SJCRH30 (cell line): ENCODE measurements around the gene TAT. TPM values are rescaled to one million over a fixed set of nuclear protein-coding genes. Genes with fewer than 3 reads are reported as not detected.
"Not testable (repeated sequence)": the region's sequence is repeated elsewhere in the genome, so short reads cannot be mapped to it uniquely, and the experiment has no call there.

Source experiments
- DNase-seq, 2 experiments: peaks; one replicate each; pipeline ENCODE4 v3.0.0-alpha.2; 2015 to 2020
- H3K27ac ChIP-seq: fragments of 250-450 bp; sonication (Bioruptor Pico); 2 replicates; pipeline ENCODE4 v1.5.1; 2020; ENCODE audit warnings: mild to moderate bottlenecking, moderate library complexity
- H3K27me3 ChIP-seq: fragments of 250-450 bp; sonication (Bioruptor Pico); 2 replicates; pipeline ENCODE4 v1.5.1; 2020; ENCODE audit warnings: mild to moderate bottlenecking, moderate library complexity
- H3K36me3 ChIP-seq: fragments of 250-450 bp; sonication (Bioruptor Pico); 2 replicates; pipeline ENCODE4 v1.5.1; 2020; ENCODE audit warnings: mild to moderate bottlenecking, moderate library complexity
- H3K4me1 ChIP-seq: fragments of 250-450 bp; sonication (Bioruptor Pico); 2 replicates; pipeline ENCODE4 v1.5.1; 2020; ENCODE audit warnings: mild to moderate bottlenecking, moderate library complexity
- H3K4me3 ChIP-seq: fragments of 250-450 bp; sonication (Bioruptor Pico); 2 replicates; pipeline ENCODE4 v1.5.1; 2020; ENCODE audit warnings: mild to moderate bottlenecking, moderate library complexity
- H3K9me3 ChIP-seq: fragments of 250-450 bp; sonication (Bioruptor Pico); replicated peaks from 2 replicates; pipeline ENCODE4 v1.5.1; 2020; ENCODE audit warnings: mild to moderate bottlenecking, moderate library complexity
- total RNA-seq: library from RNA; depleted of rRNA; stranded (reverse); fragments of >200 nt; shearing (Covaris generic); gene quantifications from 2 replicates; pipeline ENCODE4 v1.2.3, GENCODE V29; 2014

TAT gene
- total RNA-seq, 1 experiment from 2014 or later: not detected

DNA sequence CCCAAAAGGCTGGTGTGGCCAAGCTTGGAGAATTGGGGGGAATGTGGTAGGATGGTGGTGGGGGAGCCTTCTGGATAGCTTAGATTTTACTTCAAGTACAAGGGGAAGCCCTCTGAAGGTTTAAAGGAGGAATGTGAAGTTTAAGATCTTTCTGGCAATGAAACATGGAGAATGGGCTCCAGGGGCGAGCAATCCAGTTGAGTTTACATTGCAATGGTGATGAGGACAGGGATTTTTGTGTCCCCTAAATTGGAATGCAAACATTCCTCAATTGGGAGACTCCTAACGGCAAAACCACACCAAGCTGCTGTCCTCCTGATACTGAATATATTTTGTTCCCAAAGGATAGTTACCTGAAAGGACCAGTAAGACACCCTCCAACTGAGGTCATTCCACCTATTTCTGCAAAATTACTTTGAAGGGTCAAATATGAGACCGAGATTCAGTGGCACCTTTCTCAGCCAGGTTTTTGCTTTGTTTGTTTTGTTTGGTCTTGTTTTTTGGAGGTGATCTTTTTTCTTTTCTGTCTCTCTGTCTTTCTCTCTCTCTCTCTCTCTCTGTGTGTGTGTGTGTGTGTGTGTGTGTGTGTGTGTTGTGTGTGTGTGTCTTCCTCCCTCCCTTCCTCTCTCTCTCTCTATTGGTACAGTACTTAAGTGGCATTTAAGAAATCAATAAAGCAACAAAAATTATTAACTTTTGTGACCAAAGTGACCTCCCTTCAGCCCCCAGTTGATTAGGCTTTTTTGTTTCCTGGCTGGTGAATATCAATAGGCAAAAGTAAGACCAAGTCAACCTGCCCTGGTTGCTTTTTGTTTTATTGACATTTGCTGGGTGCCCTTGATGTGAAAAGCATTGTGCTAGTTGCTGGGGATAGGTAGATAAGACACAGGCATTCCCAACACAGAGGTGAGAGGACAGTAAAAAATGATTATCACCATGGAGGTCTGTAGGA is 16.4 kb upstream of the TAT start:
- Histone ChIP-seq H3K36me3 (no peaks in the 10 kb centered on the region), H3K27ac (no peak overlapping the region), H3K4me3 (no peak overlapping the region), H3K9me3 (no peaks in the 10 kb centered on the region), H3K27me3 (no peaks in the 10 kb centered on the region), H3K4me1 (no peaks in the 10 kb centered on the region)
- DNase-seq: no peak

DNA sequence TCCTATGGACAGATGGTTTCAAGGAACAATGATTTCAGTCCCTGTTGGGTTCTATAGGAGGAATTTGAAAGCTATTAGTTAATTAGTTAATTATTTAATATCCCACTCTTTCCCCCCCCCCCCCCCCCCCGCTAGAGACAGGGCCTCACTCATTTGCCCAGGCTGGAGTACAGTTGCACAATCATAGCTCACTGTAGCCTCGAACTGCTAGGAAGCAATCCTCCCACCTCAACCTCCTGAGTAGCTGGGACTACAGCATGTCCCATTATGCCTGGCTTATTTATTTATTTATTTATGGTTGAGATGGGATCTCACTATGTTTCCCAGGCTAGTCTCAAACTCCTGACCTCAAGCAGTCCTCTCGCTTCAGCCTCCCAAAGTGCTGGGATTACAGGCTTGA is 15.0 kb upstream of the TAT start:
- Histone ChIP-seq H3K4me3 (no peak overlapping the region), H3K36me3 (no peaks in the 10 kb centered on the region), H3K27ac (no peak overlapping the region), H3K9me3 (no peaks in the 10 kb centered on the region), H3K4me1 (no peaks in the 10 kb centered on the region), H3K27me3 (no peaks in the 10 kb centered on the region)
- no peak for DNase-seq

DNA sequence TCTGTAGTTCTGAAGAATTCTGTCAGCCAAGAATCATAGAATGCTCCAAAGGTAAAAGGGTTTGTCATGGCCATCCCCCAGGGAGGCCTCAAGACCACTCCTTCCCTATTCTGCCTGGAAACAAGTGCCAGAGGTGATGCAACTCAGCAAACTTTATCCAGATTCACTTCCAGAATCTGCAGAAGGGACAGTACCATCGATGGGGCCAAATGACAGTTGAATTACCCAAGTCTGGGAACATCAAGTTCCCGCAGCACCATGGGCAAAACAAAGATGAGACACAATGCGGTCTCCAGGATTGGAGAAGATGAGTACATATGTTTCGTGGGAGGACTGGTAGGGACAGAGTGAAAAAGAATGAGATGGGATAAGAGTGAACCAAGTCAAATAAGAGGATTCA is 13.7 kb upstream of the TAT start:
- no peak for DNase-seq
- Histone ChIP-seq H3K4me1 (no peaks in the 10 kb centered on the region), H3K27me3 (no peaks in the 10 kb centered on the region), H3K27ac (no peak overlapping the region), H3K4me3 (no peak overlapping the region), H3K9me3 (no peaks in the 10 kb centered on the region), H3K36me3 (no peaks in the 10 kb centered on the region)

DNA sequence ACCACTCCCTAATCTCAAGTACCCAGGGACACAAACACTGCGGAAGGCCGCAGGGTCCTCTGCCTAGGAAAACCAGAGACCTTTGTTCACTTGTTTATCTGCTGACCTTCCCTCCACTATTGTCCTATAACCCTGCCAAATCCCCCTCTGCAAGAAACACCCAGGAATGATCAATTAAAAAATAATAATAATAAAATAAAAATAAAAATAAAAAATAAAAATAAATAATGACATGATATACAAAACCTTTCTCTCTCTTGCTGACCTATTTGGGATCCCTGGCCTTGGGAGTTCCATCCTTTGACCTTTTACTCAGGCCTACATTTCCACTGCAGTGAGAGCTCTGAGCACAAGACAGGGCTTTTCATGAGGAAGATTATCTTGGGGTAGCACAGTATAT is 13.2 kb upstream of the TAT start:
- H3K4me3 ChIP-seq, H3K36me3 ChIP-seq, DNase-seq, H3K27me3 ChIP-seq, H3K27ac ChIP-seq, H3K9me3 ChIP-seq, H3K4me1 ChIP-seq: not testable (repeated sequence)

DNA sequence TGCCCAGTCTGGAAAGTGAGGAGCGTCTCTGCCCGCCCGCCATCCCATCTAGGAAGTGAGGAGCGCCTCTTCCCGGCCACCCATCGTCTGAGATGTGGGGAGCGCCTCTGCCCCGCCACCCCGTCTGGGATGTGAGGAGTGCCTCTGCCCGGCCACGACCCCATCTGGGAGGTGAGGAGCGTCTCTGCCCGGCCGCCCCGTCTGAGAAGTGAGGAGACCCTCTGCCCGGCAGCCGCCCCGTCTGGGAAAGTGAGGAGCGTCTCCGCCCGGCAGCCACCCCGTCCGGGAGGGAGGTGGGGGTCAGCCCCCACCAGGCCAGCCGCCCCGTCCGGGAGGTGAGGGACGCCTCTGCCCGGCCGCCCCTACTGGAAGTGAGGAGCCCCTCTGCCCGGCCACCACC is 12.4 kb upstream of the TAT start:
- not testable (repeated sequence) for H3K27me3 ChIP-seq, H3K27ac ChIP-seq, DNase-seq, H3K9me3 ChIP-seq, H3K36me3 ChIP-seq, H3K4me3 ChIP-seq, H3K4me1 ChIP-seq

DNA sequence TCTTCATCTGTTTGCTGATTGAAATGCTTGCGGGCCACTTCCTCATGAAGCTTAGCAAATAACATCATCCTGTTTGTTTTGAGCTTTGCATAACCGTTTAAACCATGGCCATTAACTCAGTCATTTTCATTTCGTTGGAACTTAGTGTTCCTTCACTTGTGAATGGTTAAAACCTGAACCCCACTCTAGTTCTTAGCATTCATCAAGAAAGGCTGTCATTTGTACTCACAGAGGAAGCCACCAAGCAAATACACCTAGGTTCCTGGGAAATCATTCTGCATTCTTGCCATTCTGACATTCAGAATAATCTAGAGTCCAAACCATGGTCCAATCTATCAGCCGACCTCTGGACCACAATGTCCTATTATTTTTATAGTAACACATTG is 8.4 kb upstream of the TAT start:
- Histone ChIP-seq H3K4me3 (no peak overlapping the region), H3K27ac (no peak overlapping the region), H3K27me3 (no peaks in the 10 kb centered on the region), H3K9me3 (no peaks in the 10 kb centered on the region), H3K4me1 (no peaks in the 10 kb centered on the region), H3K36me3 (no peaks in the 10 kb centered on the region)
- DNase-seq: no peak

DNA sequence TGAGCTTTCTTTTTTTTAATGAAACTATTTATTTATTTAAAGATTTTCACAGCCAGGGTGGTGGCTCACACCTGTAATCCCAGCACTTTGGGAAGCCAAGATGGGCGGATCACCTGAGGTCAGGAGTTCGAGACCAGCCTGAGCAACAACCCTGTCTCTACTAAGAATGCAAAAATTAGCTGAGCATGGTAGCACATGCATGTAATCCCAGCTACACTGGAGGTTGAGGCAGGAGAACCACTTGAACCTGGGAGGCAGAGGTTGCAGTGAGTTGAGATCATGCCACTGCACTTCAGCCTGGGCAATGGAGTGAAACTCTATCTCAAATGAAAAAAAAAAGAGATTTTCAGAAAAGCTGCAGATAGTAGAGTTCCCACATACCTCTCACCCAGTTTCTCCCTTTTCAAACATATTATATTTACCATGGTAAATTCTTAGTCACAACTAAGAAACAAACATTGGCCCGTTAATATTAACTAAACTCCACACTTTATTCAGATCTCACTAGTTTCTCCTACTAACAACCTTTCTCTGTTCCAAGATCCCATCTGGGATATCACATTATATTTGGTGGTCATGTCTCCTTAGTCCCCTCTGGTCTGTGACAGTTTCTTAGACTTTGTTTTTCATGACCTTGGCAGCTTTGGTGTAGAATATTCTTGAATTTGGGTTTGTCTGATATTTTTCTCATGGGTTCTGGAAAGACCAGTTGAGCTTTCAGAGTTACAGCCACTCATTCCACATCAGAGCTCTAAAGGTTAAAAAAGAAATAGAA is 7.8 kb upstream of the TAT start:
- Histone ChIP-seq H3K4me1 (no peaks in the 10 kb centered on the region), H3K27me3 (no peaks in the 10 kb centered on the region), H3K9me3 (no peaks in the 10 kb centered on the region), H3K4me3 (no peak overlapping the region), H3K27ac (no peak overlapping the region), H3K36me3 (no peaks in the 10 kb centered on the region)
- DNase-seq: no peak

DNA sequence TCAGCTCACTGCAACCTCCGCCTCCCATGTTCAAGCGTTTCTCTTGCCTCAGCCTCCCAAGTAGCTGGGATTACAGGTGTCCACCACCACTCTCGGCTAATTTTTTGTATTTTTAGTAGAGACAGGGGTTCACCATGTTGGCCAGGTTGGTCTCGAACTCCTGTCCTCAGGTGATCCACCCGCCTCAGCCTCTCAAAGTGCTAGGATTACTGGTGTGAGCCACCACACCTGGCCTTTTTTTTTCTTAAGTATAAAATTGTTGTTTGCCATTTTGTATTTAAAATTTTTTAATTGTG is 5.6 kb upstream of the TAT start:
- not testable (repeated sequence) for DNase-seq, H3K27ac ChIP-seq

DNA sequence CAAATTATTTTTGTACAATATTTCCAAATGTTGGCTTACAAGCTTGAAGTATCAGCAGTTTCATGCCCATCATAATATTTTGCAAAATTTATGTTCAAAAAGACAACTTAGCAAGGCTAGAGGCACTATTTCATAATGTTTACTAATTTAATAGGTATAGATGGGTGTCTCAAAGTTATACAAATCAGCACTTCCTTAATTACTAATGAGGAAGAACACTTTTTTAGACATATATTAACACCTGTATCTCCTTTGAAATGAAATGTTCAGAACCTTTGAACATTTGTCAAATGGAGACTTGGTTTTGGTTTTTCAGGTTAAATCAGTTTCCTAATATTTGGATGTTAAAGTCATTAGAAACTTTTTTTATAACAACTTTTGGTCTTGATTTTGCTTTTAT is 2.2 kb downstream of the TAT start:
- H3K27me3 ChIP-seq: no peaks in the 10 kb centered on the region
- H3K27ac ChIP-seq: no peak overlapping the region
- no peaks in the 10 kb centered on the region for H3K9me3 ChIP-seq
- no peaks in the 10 kb centered on the region for H3K4me1 ChIP-seq
- no peaks in the 10 kb centered on the region for H3K36me3 ChIP-seq
- H3K4me3 ChIP-seq: no peak overlapping the region
- no peak for DNase-seq

More for the DNA sequence above, 5.6 kb upstream of the TAT start:
- not testable (repeated sequence) for H3K36me3 ChIP-seq, H3K4me1 ChIP-seq, H3K4me3 ChIP-seq, H3K27me3 ChIP-seq, H3K9me3 ChIP-seq

DNA sequence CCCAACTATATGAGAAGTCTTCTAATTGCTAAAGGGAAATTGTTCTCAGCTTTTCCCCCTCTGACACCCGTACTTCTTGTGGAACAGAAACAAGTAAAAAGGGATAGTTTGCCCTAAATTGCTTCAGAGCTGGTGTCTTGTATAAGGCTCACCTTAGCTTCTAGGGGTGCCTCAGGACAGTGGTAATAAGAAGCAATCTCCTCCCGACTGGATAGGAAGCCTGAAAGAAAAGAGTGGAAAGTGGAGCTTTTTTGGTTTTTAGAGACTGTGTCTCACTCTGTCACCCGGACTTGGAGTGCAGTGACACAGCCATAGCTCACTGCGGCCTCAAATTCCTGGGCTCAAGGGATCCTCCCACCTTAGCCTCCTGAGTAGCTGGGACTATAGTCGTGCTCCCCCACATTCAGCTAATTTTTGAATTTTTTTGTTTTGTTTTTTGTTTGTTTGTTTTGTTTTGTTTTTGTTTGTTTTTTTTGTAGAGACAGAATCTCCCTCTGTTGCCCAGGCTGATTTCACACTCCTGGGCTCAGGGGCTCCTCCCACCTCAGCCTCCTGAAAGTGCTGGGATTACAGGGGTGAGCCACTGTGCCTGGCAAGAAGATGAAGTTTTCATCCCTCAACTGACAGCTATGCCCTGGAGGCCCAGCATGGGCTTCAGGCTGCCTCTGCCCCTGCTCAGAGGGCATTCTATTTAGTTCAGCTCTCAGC is 3.4 kb downstream of the TAT start:
- H3K36me3 ChIP-seq: no peaks in the 10 kb centered on the region
- no peak overlapping the region for H3K27ac ChIP-seq
- H3K4me1 ChIP-seq: no peaks in the 10 kb centered on the region
- no peaks in the 10 kb centered on the region for H3K9me3 ChIP-seq
- H3K4me3 ChIP-seq: no peak overlapping the region
- no peak for DNase-seq
- H3K27me3 ChIP-seq: no peaks in the 10 kb centered on the region

DNA sequence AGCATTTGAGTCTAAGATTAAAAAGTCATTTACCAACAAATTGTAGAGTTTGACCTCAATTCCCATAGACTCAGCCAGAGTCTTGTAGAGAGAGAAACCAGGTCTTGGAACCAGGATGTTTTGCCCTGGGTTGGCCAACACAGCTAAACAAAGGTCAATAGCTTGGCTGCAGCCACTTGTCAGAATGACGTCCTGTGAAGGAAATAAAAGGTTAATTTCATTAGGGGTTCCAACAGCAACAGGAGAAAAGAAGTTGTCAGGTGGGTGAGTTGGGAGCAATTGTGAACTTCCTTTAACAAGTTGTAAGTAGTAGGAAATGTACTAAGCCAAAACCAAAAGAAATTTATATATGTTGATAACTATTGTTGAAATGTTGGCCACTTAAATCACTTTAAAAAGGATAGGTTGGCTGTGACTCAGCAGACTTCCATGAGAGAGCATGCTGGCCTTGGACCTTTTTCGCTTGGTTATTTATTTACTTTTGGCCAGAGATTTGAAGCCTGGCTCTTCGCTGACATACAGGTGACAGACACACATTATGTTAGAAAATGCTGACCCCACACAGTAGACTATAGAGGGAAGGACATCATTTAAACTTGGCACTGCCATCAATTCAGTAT is 4.3 kb downstream of the TAT start:
- Histone ChIP-seq H3K9me3 (no peaks in the 10 kb centered on the region), H3K27ac (no peak overlapping the region), H3K4me1 (no peaks in the 10 kb centered on the region), H3K4me3 (no peak overlapping the region), H3K27me3 (no peaks in the 10 kb centered on the region), H3K36me3 (no peaks in the 10 kb centered on the region)
- DNase-seq: no peak

DNA sequence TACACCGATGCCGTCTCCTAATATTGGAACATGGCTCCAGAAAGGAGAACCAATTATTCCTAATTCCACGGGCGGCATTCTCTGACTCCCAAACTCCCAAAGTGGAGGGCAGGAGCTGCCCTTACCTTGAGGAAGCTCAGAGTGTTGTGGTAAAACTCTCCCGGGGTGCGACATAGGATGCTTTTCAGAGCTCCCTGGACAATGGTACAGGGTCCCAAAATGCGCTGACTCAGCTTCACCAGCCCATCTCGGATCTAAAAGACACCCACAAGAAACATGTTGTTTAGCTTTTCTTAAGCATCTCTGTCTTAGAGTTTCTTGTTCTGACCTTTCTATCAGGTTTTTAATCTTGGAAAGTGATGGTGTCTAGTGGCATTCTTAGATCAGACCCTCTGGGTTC is 6.7 kb downstream of the TAT start:
- Histone ChIP-seq H3K9me3 (no peaks in the 10 kb centered on the region), H3K4me3 (no peak overlapping the region), H3K4me1 (no peaks in the 10 kb centered on the region), H3K36me3 (no peaks in the 10 kb centered on the region), H3K27me3 (no peaks in the 10 kb centered on the region), H3K27ac (no peak overlapping the region)
- DNase-seq: no peak

DNA sequence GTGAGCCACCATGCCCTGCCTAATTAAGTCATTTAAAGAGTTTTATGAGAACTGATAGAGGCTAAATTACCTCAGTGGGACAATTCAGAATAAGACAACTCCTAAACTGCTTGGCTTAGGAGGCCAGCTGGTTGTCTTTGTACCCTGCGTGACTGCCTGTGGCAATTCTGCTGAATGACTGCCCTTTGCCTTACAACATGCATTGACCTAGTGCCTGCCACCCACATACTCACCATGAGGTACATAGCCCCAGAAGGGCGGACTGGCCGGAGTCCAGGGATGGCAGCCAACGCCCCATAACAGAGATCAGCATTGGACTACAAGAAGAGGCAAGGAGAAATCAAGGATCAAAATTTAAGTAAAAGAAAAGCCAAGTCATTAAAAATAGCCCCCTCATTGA is 7.3 kb downstream of the TAT start:
- H3K27me3 ChIP-seq: no peaks in the 10 kb centered on the region
- no peaks in the 10 kb centered on the region for H3K36me3 ChIP-seq
- no peaks in the 10 kb centered on the region for H3K9me3 ChIP-seq
- no peak for DNase-seq
- no peak overlapping the region for H3K4me3 ChIP-seq
- no peak overlapping the region for H3K27ac ChIP-seq
- no peaks in the 10 kb centered on the region for H3K4me1 ChIP-seq

DNA sequence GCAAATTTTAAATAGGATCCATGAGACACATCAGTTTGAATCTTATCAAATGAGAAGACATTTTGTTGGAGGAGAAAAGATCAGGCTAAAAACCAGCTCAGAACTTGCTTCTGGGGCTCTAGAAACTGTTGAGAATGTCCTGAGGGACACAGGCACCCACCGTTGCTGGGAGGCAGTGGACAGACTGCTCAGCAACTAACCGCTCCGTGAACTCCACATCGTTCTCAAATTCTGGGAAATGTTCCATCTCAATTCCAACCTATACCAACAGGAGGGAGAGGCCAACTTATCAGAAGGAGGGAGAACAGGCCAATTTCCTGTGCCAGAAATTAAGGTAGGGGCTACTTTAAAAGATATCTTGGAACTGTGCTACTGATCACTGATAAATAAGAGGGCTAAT is 8.3 kb downstream of the TAT start:
- H3K9me3 ChIP-seq: no peaks in the 10 kb centered on the region

DNA sequence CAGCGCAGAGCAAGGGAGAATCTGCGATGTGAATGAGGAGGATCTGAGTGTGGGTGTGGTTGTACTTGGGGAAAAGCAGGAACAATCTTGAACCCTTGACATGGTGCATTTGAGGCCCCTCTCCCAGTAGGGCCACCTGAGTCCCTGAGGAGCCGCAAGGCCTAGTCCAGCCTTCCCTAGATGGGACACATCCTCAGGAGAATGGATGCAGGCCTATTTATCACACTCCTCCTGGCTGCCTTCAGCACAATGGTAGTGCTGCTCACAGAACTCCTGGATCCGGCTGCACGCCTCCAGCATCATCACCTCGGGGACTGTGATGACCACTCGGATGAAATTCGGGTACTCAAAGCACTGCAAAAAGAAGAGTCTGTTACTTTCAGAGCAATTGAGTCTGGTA is 9.0 kb downstream of the TAT start:
- no peak overlapping the region for H3K27ac ChIP-seq
- no peaks in the 10 kb centered on the region for H3K9me3 ChIP-seq
- no peaks in the 10 kb centered on the region for H3K27me3 ChIP-seq
- no peak overlapping the region for H3K4me3 ChIP-seq
- no peak for DNase-seq
- H3K4me1 ChIP-seq: no peaks in the 10 kb centered on the region
- H3K36me3 ChIP-seq: no peaks in the 10 kb centered on the region

More for the DNA sequence above, 8.3 kb downstream of the TAT start:
- no peaks in the 10 kb centered on the region for H3K36me3 ChIP-seq
- no peak for DNase-seq
- no peaks in the 10 kb centered on the region for H3K4me1 ChIP-seq
- H3K4me3 ChIP-seq: no peak overlapping the region
- H3K27ac ChIP-seq: no peak overlapping the region
- no peaks in the 10 kb centered on the region for H3K27me3 ChIP-seq
